ENCODE results near the gene MAPK1.
"Not testable (repeated sequence)": the region's sequence is repeated elsewhere in the genome, so short reads cannot be mapped to it uniquely, and the experiment has no call there.

The MAPK1 gene

DNA sequence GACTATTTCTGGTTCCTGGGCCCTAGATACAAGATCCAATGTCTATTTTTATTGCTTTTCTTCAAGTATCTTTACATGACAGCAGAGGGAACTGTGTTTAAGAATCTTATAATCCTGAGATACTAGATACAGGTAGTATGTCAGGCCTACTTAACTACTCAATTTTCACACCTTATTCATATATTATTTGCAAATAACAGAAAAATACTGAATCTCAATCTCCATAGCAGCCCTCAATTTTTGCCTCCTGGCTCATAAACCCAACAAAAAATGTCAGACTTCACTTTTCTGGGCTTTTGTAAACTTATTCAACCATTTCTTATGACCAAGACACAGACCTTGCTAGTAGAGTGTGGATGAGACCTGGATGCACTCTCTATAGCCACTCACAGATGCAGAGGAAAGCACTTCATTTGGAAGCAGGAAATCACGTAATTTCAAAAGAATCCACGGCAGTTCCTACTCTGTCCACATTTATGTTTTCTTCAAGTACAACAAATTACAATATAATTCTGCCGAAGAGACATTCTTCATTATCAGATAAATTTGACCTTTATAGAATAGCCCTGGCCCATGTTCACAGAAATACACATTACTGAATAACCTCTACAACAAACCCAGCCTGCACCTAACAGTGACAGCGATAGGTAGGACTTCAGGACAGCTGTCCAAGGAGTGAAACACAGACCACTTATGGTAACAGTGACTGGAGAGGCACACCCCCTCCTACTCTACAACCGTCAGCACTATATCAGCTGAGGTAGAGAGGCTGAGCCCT lies 69.8 kb downstream of the MAPK1 start:
- H3K79me2 ChIP-seq (ENCODE audit: insufficient read depth, low read length), result no peaks in the 10 kb centered on the region
- no peak overlapping the region for H3K9ac ChIP-seq (ENCODE audit: low read length)
- no peak overlapping the region for H3K4me3 ChIP-seq (ENCODE audit: insufficient read depth, low read length, poor library complexity, severe bottlenecking)
- H3K27me3 ChIP-seq (ENCODE audit: low read length), result no peaks in the 10 kb centered on the region
- H3F3A ChIP-seq (ENCODE audit: insufficient read depth), result no peaks in the 10 kb centered on the region
- no peaks in the 10 kb centered on the region for H3K9me3 ChIP-seq (ENCODE audit: insufficient read depth, low read length)
- H4K20me1 ChIP-seq (ENCODE audit: low read depth, low read length), result no peaks in the 10 kb centered on the region
- H3K27ac ChIP-seq (ENCODE audit: low read depth, low read length), result no peak overlapping the region
- H3K4me2 ChIP-seq (ENCODE audit: low read depth, low read length, poor library complexity, severe bottlenecking), result no peak overlapping the region
- H3K36me3 ChIP-seq (ENCODE audit: low read length), result no peaks in the 10 kb centered on the region; the same call in 1 of the 2 replicates
- H2AFZ ChIP-seq (ENCODE audit: low read depth, low read length, severe bottlenecking), result no peak overlapping the region
- no peak for TF ChIP-seq EZH2phosphoT487 (conservative IDR thresholded peaks at IDR 0.05; ENCODE audit: low read length)
- TF ChIP-seq, protein P1, sequence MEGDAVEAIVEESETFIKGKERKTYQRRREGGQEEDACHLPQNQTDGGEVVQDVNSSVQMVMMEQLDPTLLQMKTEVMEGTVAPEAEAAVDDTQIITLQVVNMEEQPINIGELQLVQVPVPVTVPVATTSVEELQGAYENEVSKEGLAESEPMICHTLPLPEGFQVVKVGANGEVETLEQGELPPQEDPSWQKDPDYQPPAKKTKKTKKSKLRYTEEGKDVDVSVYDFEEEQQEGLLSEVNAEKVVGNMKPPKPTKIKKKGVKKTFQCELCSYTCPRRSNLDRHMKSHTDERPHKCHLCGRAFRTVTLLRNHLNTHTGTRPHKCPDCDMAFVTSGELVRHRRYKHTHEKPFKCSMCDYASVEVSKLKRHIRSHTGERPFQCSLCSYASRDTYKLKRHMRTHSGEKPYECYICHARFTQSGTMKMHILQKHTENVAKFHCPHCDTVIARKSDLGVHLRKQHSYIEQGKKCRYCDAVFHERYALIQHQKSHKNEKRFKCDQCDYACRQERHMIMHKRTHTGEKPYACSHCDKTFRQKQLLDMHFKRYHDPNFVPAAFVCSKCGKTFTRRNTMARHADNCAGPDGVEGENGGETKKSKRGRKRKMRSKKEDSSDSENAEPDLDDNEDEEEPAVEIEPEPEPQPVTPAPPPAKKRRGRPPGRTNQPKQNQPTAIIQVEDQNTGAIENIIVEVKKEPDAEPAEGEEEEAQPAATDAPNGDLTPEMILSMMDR (IDR thresholded peaks at IDR 0.05; ENCODE audit: insufficient read depth, low read length, poor library complexity, severe bottlenecking), result no peak
- H3K9me2 ChIP-seq (replicated peaks; ENCODE audit: insufficient read depth, low read length), result no peaks in the 10 kb centered on the region

DNA sequence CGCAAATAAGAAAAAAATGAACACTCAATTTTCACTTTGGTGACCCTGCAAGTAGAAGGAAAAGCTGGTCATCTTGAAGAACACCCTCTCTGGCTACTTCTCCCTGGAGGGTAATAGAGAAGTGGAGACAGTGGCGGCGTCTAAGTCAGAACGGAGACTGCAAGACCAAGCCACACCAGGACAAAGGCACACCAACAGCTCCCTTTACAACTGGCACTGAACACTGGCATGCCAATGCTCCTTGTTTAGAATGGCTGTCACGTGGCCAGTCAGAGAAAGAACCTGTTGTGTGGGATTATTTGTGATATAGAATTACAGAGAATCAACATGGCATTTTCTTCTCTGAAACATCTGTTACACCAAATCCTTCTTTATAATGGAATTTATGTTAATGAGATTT lies 70.6 kb downstream of the MAPK1 start:
- H3K9ac ChIP-seq (ENCODE audit: low read length), result no peak overlapping the region
- TF ChIP-seq, protein P1 (IDR thresholded peaks at IDR 0.05; ENCODE audit: insufficient read depth, low read length, poor library complexity, severe bottlenecking), result no peak
- no peak for TF ChIP-seq EZH2phosphoT487 (conservative IDR thresholded peaks at IDR 0.05; ENCODE audit: low read length)
- no peak overlapping the region for H3K4me2 ChIP-seq (ENCODE audit: low read depth, low read length, poor library complexity, severe bottlenecking)
- no peaks in the 10 kb centered on the region for H3K9me3 ChIP-seq (ENCODE audit: insufficient read depth, low read length)
- H3K36me3 ChIP-seq (ENCODE audit: low read length), result no peaks in the 10 kb centered on the region; the same call in 1 of the 2 replicates
- no peak overlapping the region for H3K4me3 ChIP-seq (ENCODE audit: insufficient read depth, low read length, poor library complexity, severe bottlenecking)
- no peak overlapping the region for H3K27ac ChIP-seq (ENCODE audit: low read depth, low read length)
- no peaks in the 10 kb centered on the region for H4K20me1 ChIP-seq (ENCODE audit: low read depth, low read length)
- no peaks in the 10 kb centered on the region for H3K27me3 ChIP-seq (ENCODE audit: low read length)
- no peaks in the 10 kb centered on the region for H3F3A ChIP-seq (ENCODE audit: insufficient read depth)
- no peak overlapping the region for H2AFZ ChIP-seq (ENCODE audit: low read depth, low read length, severe bottlenecking)
- no peaks in the 10 kb centered on the region for H3K9me2 ChIP-seq (replicated peaks; ENCODE audit: insufficient read depth, low read length)
- no peaks in the 10 kb centered on the region for H3K79me2 ChIP-seq (ENCODE audit: insufficient read depth, low read length)

DNA sequence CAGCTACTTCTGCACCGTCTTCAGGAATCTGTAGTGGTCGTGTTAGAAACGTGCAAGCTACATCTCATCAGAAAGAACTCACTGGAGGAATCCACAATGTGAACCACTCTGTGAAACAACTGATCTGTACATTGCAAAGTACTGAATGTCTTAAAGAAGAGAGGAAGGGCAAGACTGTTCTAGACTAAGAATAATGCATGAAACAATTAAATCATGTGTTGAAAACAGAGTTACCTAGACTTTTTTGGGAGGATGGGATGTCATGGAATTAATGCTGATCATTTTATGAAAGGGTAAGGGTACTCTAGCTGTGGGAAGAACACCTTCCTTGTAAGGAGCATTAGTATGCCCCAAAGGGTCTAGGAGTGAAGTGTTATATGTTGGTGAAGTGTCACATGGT lies 71.2 kb downstream of the MAPK1 start:
- Histone ChIP-seq H3K79me2 (ENCODE audit: insufficient read depth, low read length) (no peaks in the 10 kb centered on the region), H3K27me3 (ENCODE audit: low read length) (no peaks in the 10 kb centered on the region), H3K9me3 (ENCODE audit: insufficient read depth, low read length) (no peaks in the 10 kb centered on the region), H3F3A (ENCODE audit: insufficient read depth) (no peaks in the 10 kb centered on the region), H4K20me1 (ENCODE audit: low read depth, low read length) (no peaks in the 10 kb centered on the region), H3K9ac (ENCODE audit: low read length) (no peak overlapping the region), H3K9me2 (replicated peaks; ENCODE audit: insufficient read depth, low read length) (no peaks in the 10 kb centered on the region), H2AFZ (ENCODE audit: low read depth, low read length, severe bottlenecking) (no peak overlapping the region), H3K4me2 (ENCODE audit: low read depth, low read length, poor library complexity, severe bottlenecking) (no peak overlapping the region), H3K36me3 (ENCODE audit: low read length) (no peaks in the 10 kb centered on the region; the same call in 1 of the 2 replicates), H3K27ac (ENCODE audit: low read depth, low read length) (no peak overlapping the region), H3K4me3 (ENCODE audit: insufficient read depth, low read length, poor library complexity, severe bottlenecking) (no peak overlapping the region)
- TF ChIP-seq, protein P1 (IDR thresholded peaks at IDR 0.05; ENCODE audit: insufficient read depth, low read length, poor library complexity, severe bottlenecking), result no peak
- no peak for TF ChIP-seq EZH2phosphoT487 (conservative IDR thresholded peaks at IDR 0.05; ENCODE audit: low read length)

DNA sequence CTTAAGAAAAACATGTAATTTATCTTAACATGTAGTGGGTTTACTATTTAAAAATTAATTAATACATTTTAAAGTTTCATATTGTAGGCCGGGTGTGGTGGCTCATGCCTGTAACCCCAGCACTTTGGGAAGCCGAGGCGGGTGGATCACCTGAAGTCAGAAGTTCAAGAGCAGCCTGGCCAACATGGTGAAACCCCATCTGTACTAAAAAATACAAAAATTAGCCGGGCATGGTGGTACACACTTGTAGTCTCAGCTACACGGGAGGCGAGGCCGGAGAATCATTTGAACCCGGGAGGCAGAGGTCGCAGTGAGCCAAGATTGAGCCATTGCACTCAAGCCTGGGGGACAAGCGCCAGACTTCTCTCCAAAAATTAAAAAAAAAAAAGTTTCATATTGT lies 73.7 kb downstream of the MAPK1 start:
- H3K27ac ChIP-seq (ENCODE audit: low read depth, low read length); H3K4me3 ChIP-seq (ENCODE audit: insufficient read depth, low read length, poor library complexity, severe bottlenecking); H3K9ac ChIP-seq (ENCODE audit: low read length); H3K36me3 ChIP-seq (ENCODE audit: low read length); H3K79me2 ChIP-seq (ENCODE audit: insufficient read depth, low read length); H3K9me3 ChIP-seq (ENCODE audit: insufficient read depth, low read length); H3K4me2 ChIP-seq (ENCODE audit: low read depth, low read length, poor library complexity, severe bottlenecking); H2AFZ ChIP-seq (ENCODE audit: low read depth, low read length, severe bottlenecking); H3K27me3 ChIP-seq (ENCODE audit: low read length); H3F3A ChIP-seq (ENCODE audit: insufficient read depth); H3K9me2 ChIP-seq (replicated peaks; ENCODE audit: insufficient read depth, low read length); H4K20me1 ChIP-seq (ENCODE audit: low read depth, low read length): not testable (repeated sequence)
